ENCODE measurements around the gene TMEM201. TPM values are rescaled to one million over a fixed set of nuclear protein-coding genes. Genes with fewer than 3 reads are reported as not detected.

TMEM201 gene
- total and polyA plus RNA-seq, 11 donors: 13.1 to 24.8 (median 18.5) TPM

DNA sequence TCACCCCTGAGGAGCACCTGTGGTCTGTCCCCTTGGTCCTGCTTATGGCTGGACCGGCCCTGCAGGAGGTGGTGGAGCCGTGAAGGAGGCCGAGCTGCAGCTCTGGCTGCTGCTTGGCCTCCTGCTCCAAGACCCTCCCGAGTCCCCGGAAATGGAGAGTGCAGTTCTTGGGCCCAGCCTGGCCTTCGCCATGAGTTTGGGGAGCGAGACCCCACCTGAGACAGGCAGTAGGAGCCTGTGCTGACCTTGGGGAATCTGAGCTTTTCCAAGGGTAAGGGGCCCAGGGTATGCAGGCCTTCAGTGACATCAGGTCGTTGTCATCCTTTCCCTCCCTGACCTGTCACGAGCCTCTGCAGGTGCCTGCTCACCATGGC, 14.1 kb downstream of the TMEM201 start:
- Histone ChIP-seq H3K4me3 (no peak overlapping the region), H3K36me3 (peaks cover 0 to 71% (median 52%) of the 10 kb centered on the region in 9 donors), H3K9me3 (no peaks in the 10 kb centered on the region), H3K4me1 (peaks cover 0 to 13% (median 0%) of the 10 kb centered on the region in 12 donors), H3K27me3 (no peaks in the 10 kb centered on the region), H3K27ac (no peak overlapping the region)
- ATAC-seq (no peak), DNase-seq (peak in 1 of 5 donors; percentile 35)
- WGBS, 4 donors: 95 to 98% (median 96%) methylated on average over 7 to 9 of the region's 9 CpGs
- TF ChIP-seq, protein P1, sequence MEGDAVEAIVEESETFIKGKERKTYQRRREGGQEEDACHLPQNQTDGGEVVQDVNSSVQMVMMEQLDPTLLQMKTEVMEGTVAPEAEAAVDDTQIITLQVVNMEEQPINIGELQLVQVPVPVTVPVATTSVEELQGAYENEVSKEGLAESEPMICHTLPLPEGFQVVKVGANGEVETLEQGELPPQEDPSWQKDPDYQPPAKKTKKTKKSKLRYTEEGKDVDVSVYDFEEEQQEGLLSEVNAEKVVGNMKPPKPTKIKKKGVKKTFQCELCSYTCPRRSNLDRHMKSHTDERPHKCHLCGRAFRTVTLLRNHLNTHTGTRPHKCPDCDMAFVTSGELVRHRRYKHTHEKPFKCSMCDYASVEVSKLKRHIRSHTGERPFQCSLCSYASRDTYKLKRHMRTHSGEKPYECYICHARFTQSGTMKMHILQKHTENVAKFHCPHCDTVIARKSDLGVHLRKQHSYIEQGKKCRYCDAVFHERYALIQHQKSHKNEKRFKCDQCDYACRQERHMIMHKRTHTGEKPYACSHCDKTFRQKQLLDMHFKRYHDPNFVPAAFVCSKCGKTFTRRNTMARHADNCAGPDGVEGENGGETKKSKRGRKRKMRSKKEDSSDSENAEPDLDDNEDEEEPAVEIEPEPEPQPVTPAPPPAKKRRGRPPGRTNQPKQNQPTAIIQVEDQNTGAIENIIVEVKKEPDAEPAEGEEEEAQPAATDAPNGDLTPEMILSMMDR (IDR thresholded peaks at IDR 0.05): no peak
- no peak for TF ChIP-seq POLR2A (IDR thresholded peaks at IDR 0.05)
- intact Hi-C loops (cut with DNase I): no loop called here

DNA sequence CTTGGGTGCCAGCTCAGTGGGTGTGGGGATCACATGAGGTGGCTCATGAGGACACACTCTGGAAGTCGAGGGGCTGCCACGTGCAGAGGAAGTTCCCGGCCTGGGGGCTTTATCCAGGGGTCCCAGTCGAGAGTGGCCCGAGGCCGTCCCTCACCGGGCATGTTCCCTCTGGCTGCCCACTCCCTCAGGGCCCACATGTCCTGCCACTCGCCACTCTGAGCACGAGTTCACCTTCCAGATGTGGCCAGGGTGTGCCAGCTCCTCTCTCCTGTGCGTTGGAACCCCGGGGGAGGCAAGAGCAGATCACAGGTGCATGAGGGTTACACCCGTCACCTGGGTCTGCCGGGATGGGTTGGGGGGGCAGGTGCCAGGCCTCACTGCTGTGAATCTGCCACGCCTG, 14.6 kb downstream of the TMEM201 start:
- peaks cover 0 to 13% (median 0%) of the 10 kb centered on the region in 12 donors for H3K4me1 ChIP-seq
- no peaks in the 10 kb centered on the region for H3K9me3 ChIP-seq
- intact Hi-C loops (cut with DNase I): no loop called here
- 93 to 100% (median 94%) methylated on average over 7 to 14 of the region's 14 CpGs for WGBS, 4 donors
- no peaks in the 10 kb centered on the region for H3K27me3 ChIP-seq
- no peak overlapping the region for H3K4me3 ChIP-seq
- H3K36me3 ChIP-seq: peaks cover 0 to 71% (median 56%) of the 10 kb centered on the region in 9 donors
- TF ChIP-seq POLR2A (IDR thresholded peaks at IDR 0.05): no peak
- TF ChIP-seq, protein P1 (IDR thresholded peaks at IDR 0.05): no peak
- ATAC-seq (no peak), DNase-seq (peak in 1 of 5 donors; percentile 39)
- no peak overlapping the region for H3K27ac ChIP-seq

- peak in 2 of 4 donors; percentile 31 to 48 for ATAC-seq
- H3K4me1 ChIP-seq: peaks cover 0 to 13% (median 0%) of the 10 kb centered on the region in 12 donors
- peak in 1 of 5 donors; percentile 57 for DNase-seq
- H3K4me3 ChIP-seq: no peak overlapping the region
- intact Hi-C loops (cut with DNase I): no loop called here
- no peaks in the 10 kb centered on the region for H3K9me3 ChIP-seq
- TF ChIP-seq, protein P1 (IDR thresholded peaks at IDR 0.05): peak in 2 of 12 donors; percentile 5 to 13
- no peak for TF ChIP-seq POLR2A (IDR thresholded peaks at IDR 0.05)
- H3K36me3 ChIP-seq: peaks cover 0 to 70% (median 53%) of the 10 kb centered on the region in 9 donors
- no peaks in the 10 kb centered on the region for H3K27me3 ChIP-seq
- WGBS, 4 donors: 74 to 86% (median 82%) methylated on average over 32 to 42 of the region's 42 CpGs
- H3K27ac ChIP-seq: no peak overlapping the region
Observed at GRCh38 chr1:9603766-9604753, 15.3 kb downstream of the TMEM201 start.

- Histone ChIP-seq H3K4me3 (no peak overlapping the region), H3K9me3 (no peaks in the 10 kb centered on the region), H3K4me1 (peaks cover 0 to 16% (median 0%) of the 10 kb centered on the region in 12 donors), H3K36me3 (peaks cover 0 to 70% (median 54%) of the 10 kb centered on the region in 9 donors), H3K27me3 (no peaks in the 10 kb centered on the region), H3K27ac (no peak overlapping the region)
- 91 to 95% (median 93%) methylated on average over 15 of the region's 15 CpGs for WGBS, 4 donors
- ATAC-seq (no peak), DNase-seq (peak in 1 of 5 donors; percentile 22)
- intact Hi-C loops (cut with DNase I): no loop called here
- TF ChIP-seq, protein P1 (IDR thresholded peaks at IDR 0.05): no peak
- no peak for TF ChIP-seq POLR2A (IDR thresholded peaks at IDR 0.05)
Observed at GRCh38 chr1:9604836-9605235, 16.1 kb downstream of the TMEM201 start.

Data from heart left ventricle (tissue), 16 donors.